Thyroid gland (tissue), 4 donors: ENCODE data around the gene NALCN.

ENCODE experiments used
- CTCF ChIP-seq, 6 experiments: fragments of 200-600 bp in 3 of 6; fragments of 450-650 bp in 3 of 6; sonication (generic) in 3 of 6; IDR thresholded peaks; one replicate each; pipeline ENCODE4 v1.5.1; 2016 to 2019; ENCODE audit warnings: antibody characterized with exemption in 6 of 6, mild to moderate bottlenecking in 2 of 6, inconsistent platforms in 1 of 6, moderate library complexity in 1 of 6
- POLR2A ChIP-seq, 2 donors: fragments of 450-650 bp; IDR thresholded peaks; one replicate each; pipeline ENCODE4 v1.6.1; 2017; ENCODE audit warnings: antibody characterized with exemption in 2 of 2, mild to moderate bottlenecking in 2 of 2, moderate library complexity in 1 of 2

GRCh38 chr13:101346942-101347728, 69.2 kb downstream of the NALCN start:
- no peak for TF ChIP-seq POLR2A (IDR thresholded peaks at IDR 0.05)
- TF ChIP-seq CTCF (IDR thresholded peaks at IDR 0.05), result no peak
